Stimulated activated CD4-positive, alpha-beta T cell treated with anti-CD3 and anti-CD28 coated beads, Interleukin-12 subunit alpha, Interleukin-12 subunit beta, amount 100 ng/mL, for 4 hours (primary cell): ENCODE measurements around the gene RHOBTB1.

Experiments
- DNase-seq: peaks from one replicate; pipeline ENCODE4 v3.0.0-alpha.2; 2020

Gene RHOBTB1

DNA sequence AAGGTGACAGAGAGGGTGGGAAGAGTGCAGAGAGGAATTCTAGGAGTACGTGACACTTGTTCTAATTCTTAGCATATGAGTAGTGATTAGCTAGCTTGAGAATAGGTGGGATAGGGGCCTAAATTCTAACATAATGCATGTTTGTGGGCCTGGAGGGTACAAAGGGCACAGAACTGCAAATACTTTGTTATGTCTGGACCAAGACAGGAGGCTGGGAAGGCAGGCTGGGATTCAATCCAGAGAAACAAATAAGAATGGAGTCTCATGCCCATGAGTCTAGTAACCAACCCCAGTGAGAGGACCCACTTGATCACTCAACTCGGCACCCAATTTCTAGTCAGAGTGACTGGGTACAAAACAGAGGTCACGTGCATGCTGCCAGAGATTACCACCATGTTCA, 40.9 kb downstream of the RHOBTB1 start:
- DNase-seq = no peak

DNA sequence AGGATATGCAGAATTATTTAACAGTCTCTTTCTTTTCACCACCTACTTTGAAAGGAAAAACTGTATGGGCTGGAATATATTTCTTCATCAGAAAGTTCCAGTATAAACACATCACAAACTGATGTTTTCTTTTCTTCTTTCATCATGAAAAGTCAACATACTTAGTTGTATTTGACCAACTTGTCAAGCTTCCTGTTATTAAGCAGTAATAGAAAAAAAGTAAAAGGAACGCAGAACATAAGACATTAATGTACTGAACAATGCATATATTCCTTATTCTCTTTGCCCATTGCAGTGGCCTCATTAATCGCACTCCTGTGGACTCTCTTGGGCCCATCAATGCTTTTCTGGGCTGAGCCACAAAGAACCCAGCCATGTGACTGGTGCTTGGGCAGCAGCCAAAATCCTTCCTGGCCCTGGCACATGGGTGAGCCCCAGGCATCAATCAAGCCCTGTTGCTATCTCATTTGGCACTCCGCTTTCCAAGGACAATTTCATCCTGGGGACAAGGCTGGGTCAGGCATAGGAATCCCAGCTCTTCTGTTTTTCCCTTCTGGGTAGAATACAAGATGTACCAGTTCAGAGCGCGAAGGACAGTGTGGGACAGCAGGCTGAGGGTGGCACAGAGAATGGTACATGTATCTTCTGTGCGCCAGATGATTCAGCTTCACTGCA, 42.3 kb downstream of the RHOBTB1 start:
- DNase-seq = no peak

DNA sequence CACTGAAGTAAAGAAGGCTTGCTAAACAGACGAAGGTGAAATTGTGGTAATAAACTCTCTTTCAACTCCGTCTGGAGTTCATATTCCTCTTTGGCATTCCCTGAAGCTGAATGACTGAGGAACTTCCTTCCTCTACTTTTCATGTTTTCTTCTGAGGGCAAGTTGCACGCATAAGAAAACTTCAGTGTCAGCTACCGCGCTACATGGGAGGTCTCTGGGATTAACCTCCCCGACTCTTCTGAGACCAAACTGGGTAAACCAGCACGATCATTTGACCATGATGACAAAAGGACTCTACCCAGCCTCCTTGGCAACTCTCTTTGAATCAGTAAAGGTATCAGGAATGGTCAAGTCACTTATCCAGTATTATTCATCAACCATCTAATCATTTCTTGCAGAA, 44.7 kb downstream of the RHOBTB1 start:
- no peak for DNase-seq

DNA sequence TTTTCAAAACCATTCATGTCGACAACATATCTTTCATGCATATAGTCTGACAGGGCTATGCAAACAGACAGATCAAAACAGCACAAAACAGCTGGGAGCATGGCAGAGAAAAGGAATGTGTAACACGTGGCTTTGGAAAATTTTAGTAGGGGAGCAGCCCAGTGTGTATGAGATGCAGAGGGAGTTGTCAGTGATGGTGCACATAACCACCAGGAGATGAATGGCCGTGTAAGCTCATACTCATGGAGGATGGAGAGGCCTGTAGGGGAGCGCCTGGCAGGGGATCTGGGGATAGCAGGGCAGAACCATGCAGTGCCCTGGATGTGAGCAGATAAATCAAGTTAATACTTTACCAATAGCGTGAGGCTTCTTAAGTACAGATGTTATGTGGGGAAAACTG, 45.7 kb downstream of the RHOBTB1 start:
- no peak for DNase-seq

DNA sequence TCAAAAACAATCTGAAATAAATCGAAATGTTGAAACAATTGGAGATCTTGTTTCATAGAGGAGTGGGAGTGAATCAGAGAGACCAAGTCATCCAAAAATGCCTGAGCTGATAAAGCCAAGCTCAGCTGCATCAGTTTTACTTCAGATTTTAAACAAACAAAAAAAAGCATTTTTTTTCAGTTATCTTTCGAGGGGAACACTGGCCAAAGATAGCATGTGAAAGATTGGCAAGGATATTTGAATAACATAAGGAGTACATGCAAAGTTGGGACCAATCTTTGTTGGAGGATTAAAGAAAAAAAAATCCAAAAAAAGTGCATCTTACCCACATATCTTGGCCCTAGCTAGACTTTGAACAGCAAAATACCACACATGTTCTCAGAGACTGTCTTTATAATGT, 47.2 kb downstream of the RHOBTB1 start:
- DNase-seq = no peak

DNA sequence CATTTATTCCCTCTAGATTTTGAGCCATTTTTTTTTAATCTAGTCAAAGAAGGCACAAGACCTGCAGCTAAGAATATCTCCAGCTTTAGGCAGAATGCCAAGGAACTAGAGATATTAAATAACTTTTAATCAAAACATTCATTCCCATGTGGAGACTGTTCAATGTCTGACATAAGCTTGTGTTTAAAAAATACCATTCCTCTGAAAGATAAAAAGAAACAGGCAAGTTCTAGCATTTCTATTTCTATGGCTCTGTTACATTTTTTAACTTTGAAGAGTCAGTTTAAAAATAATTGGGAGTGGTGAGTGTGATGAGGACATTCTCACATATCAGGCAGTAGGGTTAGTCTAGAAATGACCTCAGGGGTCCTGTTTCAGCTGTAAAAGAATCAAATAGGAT, 48.0 kb downstream of the RHOBTB1 start:
- no peak for DNase-seq

DNA sequence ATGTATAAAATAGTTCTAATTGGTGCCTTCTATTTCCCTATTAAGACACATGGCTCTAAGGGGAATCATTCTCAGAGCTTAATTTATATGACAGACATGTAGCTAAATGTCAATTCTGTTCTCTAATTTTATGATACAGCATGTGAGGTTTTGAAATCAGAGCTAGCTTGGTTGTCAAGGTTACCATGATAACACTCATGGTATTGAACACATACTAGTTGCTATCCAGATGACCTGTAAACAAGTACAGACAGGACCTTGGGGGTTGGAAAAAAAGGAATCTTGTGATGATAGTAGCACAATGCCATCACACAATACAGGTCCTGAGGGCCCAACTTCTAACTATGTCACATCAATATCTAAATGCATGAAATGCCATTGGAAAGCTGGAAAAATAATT, 49.2 kb downstream of the RHOBTB1 start:
- no peak for DNase-seq

DNA sequence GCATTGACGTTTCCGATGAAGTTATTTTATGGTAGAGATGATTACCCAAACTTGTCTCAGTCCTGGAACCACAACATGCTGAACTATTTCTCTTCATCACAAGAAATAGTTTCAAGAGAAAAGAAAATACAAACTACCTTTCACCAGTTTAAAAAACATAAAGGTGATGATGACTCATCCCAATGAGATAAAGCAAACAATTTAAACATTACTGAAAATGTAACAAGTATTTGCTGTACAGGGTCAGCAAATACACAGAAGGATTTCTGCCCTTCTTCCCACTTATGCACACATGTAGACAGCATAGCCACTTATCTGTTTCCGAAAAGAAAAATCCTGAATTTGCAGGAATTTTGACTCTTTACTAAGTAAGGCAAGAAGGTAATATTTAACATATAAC, 50.8 kb downstream of the RHOBTB1 start:
- DNase-seq = no peak

DNA sequence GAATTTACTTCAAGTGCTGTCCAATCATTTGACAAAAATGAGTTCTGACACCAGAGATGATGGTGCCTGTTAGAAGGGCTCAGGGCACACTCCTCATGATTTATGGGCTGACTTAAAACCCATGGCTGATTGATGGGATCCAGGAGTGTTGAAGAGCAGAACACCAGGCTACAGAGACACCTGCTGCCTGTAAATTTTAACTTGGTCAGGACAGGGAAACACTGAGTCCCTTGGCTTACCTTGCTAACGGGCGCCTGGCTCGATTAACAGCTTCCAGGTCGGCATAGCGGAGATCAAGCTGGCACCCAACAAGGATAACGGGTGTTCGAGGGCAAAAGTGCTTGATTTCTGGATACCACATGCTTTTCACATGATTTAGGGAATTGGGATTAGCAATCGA, 51.4 kb downstream of the RHOBTB1 start:
- no peak for DNase-seq

DNA sequence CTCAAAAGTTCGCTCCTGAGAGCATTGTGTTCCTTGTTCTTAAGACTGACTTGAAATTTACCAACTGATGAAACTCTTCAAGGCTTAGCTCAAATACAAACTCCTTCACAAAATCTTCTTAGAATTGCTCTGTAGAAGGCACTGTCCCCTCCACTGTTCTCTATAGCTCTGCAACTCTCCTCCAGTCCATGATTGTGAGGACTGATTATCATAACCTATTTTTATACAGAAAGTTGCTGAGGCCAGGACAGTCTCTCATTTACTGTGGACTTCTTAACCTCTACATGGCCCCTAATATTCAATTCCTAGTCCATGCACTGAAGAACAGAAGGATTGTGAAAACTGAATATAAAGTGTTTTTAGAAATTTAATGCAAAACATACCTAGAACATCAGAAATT, 53.2 kb downstream of the RHOBTB1 start:
- DNase-seq = no peak

DNA sequence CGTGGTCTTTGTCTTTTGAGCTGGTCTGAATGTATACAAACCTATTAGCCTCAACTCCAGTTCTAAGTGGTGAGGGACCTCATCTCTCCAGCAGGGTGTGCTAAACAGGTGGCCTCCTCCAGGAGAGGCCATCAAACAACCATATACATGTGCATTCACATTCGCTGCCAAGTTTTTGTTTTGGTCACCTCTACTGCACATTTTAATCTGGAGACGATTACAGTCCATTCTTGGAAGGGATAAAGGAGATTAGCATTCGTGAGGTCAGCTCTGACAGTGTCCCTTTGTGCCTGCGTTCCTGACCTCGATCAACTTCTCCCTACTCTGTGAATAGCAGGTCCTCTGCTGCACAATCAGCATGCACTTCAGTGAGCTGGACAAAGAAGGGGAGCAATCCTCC, 60.8 kb downstream of the RHOBTB1 start:
- DNase-seq = no peak

DNA sequence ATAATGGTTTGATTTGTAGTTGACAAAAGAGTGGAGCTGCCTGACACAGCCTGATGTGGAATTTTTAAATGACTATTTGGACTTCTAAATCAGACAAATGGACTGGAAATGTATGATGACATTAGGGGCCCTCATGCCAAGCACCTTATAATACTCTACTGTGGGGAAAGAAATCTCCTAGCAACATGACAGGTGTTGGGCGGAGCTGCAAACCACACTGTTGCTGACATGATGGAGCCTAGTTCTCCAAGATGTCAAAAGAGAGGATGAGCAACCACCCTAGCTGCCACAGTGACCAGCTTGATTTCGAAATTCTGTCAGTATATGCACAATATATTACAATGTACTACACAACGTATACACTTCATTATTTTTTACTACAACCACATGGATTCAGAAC, 65.8 kb downstream of the RHOBTB1 start:
- no peak for DNase-seq

DNA sequence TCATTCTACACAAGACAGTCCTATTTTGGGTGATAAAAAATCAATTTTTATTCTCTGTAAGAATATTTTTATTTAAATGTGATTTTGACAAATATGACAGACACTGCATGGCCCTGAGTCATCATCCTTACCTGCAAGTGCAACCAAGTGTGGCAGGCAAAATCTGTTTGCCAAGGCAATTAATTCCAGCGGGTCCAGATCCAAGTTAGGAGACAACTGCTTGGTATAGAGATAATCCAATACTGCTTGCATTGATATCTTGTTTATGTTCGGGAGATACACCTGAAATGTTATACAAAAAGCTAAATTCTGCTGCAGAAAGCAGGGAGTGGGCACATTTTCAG, 66.2 kb downstream of the RHOBTB1 start:
- DNase-seq = no peak

DNA sequence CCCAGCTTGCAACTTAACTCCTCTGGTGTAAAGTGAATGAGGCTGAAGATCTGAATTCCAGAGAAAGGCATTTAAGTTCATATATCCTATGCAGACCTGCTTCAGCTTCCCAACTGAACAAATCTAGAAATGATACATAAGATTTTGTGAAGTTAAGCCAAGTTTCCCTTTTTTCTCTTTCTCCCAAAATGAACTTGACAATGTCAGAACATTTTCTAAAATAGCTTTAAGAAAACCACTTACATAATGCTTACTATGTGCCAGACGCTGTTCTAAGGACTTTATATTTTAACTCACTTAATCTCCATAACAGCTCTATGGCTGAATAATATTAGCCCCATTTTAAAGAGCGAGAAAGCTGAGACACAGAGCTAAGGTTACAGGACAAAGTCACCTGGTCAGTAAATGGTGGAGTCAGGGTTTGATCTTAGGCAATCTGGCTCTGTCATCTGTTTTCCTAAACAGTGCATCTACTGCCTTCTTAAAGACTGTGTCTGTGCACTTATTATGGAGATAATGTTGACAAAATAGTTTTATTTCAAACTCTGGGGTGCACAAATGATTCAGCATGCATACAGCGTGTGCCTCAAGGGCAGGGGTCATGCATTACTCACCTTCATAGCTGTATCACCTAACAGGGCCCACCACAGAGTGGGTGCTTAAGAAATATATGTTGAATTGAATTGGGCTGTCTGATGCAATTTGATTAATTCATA, 66.8 kb downstream of the RHOBTB1 start:
- no peak for DNase-seq

DNA sequence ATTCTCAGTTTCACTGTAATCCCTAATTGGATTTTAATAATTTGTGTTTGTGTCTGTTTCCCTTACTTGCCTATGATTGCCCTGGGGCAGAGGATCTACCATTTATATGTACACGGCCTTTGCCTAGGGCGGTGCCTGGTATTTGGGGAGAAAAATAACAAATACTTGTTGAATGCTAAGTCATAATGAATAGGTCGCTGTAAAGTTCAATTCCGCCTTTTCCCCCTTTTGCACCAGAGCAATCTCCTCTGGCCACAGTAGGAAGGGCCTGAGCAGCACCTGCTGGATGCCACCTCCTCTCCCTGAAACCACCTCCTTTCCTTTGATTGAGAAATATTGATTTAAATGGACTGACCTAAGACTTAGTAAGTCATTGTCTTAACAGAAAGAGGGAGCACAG, 70.2 kb downstream of the RHOBTB1 start:
- DNase-seq = no peak

DNA sequence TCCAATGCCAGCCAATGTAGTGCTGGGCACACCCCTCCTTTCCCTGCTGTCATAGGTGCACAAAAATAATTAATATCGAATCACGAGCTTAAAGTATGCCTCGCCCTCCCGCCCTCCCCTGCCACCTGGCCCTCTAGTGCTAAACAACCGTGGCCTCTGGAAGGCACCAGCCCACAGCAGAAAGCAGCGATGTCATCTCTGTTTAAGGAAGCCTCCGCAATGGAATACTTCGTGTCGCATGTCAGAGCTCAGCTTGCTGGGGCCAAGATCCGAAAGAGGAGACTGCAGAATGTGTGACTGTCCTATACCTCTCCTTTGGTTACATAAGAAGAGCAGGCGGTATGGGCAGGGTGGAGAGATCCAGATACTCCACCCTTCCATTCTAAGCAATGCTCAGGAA, 71.5 kb downstream of the RHOBTB1 start:
- DNase-seq = no peak

DNA sequence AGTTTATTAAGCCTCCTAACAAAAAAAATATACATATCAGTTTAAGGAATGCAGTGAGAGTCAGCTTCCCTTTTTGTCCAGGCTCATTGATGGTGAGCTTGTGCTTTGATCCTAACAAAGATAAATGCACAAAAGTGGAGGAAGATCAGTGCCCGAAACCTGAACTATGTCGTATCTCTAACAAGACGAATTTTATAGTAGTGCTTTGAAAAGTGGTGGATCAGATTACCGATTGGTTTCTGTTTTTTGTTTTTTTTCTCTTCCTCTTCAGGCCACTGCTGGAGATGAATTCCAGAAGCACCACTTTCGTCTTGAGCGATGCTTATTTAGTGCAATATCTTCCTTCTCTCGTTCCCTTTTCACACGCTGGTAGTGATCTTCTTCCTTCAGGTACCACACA, 72.8 kb downstream of the RHOBTB1 start:
- DNase-seq = no peak

DNA sequence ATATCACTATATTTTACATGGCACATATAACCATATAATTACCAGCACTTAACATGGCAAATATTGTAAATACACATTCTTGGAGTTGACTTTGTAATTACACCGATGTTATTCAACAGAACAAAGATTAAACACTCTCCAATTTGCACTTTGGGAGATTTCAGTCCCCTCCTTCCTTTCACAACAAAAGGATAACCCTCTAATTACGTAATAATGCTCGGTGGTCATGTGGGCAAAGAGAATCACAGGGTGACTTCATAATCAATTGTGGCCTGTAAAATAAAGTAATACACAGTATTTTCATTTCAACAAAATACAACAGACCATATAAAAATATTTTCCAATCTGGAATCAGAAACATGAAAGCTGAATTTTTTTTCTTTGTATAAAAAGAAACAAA, 73.2 kb downstream of the RHOBTB1 start:
- DNase-seq = no peak

DNA sequence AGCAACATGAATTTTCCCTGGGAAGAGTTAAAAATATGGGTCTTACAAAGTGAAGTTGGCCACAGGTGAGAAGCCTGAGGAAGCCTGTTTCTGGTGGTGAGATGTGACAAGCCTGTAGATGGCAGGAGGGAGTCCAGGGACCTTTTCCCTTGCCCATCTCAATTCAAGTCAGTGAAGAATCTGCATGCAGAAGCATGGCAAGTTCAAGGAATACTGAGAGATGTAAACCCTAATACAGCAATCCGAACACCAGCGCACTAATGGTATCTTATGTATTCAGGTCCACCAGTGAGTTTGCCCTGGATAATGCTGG, 73.6 kb downstream of the RHOBTB1 start:
- no peak for DNase-seq

DNA sequence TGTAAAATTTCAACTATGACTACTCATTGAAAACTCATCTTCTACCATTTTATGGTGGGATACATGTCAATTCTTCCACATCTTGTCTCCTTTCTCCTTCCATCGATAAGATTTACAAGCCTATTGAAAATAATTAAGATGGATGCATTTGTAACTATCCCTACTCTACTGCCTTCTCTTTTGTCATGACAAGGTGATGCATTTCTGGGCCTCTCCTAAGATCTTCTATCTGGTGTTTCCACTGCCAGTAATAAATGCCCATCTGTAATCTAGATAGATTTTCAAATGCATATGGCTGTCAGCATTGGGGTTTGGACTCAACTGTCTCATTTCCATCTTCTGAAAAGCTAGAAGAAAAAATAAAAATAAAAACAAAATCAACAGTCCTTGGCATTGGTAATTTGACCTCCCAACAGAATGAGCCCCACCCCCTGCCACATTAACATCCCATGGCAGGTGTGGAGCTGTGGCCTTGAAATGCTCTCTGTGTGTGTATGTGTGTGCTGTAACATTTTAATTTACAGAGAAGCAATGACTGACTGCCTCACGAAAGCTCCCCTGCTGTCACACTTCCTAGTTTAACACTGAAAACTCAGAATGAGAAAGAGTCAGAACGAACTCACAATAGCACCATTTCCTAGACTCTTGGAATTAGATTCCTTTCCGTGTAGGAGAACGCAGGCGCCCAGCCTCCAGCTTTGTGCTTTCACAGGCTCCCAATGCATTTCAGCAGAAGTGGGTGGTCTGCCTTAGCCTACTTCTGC, 74.2 kb downstream of the RHOBTB1 start:
- DNase-seq = no peak

DNA sequence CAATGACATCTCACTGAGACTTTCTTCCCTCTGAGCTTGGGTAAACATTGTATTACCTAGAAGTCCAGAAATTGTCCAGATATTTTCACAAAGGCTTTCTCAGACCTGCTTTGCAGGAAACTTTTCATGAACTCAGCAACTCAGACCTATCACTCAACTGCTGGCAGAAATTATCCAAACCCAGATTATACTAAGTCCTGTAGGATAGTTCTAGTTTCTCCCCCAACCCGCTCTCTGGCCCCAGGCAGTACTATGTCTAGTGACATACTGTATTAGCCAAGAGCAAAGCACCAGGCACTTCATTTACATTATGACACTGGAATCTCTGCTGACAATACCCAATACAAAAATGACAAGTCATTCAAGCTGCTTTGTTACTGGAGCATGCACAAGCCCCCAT, 75.0 kb downstream of the RHOBTB1 start:
- no peak for DNase-seq

DNA sequence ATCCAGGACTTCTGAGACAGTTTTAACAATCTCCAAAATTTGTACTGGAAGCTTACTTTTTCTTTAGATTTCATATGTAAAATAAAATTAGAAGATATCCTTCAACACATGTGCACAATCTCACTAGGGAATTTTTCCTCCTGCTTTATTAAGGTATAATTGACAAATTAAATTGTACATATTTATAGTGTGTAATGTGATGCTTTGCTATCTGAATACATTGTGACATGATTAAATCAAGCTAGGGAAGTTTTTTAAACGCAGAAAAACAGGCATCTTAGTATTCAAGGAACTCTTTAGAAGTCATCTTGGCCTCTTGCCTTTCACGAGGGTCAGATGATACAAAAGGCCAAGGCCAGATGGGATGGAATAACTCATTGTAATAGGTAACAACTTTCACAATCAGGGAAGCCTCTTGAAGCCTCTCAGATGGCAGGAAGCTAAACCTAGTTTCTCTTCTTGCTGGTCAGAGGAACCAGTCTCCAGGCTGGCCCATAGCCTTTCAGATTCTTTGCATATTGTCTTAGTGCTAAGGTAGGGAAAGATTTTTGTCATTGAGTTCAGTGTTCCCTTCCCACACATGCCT, 78.7 kb downstream of the RHOBTB1 start:
- DNase-seq = no peak

DNA sequence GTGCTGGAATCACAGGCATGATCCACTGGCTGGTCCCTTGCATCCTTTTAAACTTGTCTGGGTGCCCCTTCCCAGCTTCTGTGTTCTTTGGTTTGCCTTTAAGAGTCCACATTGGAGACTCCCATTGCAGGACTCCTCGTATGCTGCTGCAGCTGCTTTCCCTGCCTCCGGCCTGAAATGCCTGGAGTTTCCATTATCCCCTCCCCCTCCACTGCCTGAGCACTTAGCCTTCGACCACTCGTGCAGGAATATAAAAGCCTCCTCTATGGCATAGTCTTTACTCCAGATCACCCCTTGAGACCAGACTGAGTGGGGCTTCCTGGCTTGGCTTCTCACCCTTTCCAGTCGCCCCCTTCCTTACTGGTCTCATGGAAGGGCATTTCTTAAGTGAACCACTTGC, 80.2 kb downstream of the RHOBTB1 start:
- DNase-seq = no peak

DNA sequence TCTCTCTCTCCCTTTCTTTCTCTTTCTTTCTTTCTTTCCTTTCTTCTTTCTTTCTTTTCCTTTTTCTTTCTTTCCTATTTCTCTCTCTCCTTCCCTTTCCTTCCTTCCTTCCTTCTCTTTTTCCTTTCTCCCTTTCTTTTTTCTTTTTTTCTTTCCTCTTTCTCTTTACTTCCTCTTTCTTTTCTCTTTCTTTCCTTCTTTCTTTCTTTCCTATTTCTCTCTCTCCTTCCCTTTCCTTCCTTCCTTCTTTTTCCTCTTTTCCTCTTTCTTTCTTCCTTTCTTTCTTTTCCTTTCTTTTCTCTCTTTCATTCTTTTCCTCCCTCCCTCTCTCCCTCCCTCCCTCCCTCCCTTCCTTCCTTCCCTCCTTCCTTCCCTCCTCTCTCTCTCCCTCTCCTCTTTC, 81.5 kb downstream of the RHOBTB1 start:
- DNase-seq = no peak
